Spleen (tissue), 11 donors: ENCODE measurements around the gene ACTMAP. TPM values are rescaled to one million over a fixed set of nuclear protein-coding genes. Genes with fewer than 3 reads are reported as not detected.

Experiments
- DNase-seq: peaks from one replicate; pipeline ENCODE4 v3.0.0-alpha.2; 2020
- H3K27ac ChIP-seq, 8 donors: fragments of 200-600 bp; sonication (generic) in 7 of 8; 1 replicate in 4 of 8; 2 replicates in 4 of 8; pipeline versions ENCODE4 v1.5.0 to v1.8.0; 2016 to 2021; ENCODE audit warnings: inconsistent platforms in 4 of 8, mild to moderate bottlenecking in 4 of 8, moderate library complexity in 1 of 8
- H3K27me3 ChIP-seq, 7 donors: fragments of 200-600 bp; sonication (generic) in 6 of 7; replicated peaks in 1 of 7; 1 replicate in 4 of 7; 2 replicates in 3 of 7; pipeline versions ENCODE4 v1.5.0 to v1.8.0; 2016 to 2021; ENCODE audit warnings: inconsistent platforms in 3 of 7, mild to moderate bottlenecking in 1 of 7
- H3K36me3 ChIP-seq, 6 donors: fragments of 200-600 bp; sonication (generic) in 5 of 6; 1 replicate in 4 of 6; 2 replicates in 2 of 6; pipeline versions ENCODE4 v1.5.0 to v1.8.0; 2016 to 2021; ENCODE audit warnings: inconsistent platforms in 2 of 6
- H3K4me1 ChIP-seq, 6 donors: fragments of 200-600 bp; sonication (generic) in 5 of 6; 1 replicate in 3 of 6; 2 replicates in 3 of 6; pipeline versions ENCODE4 v1.5.0 to v1.8.0; 2016 to 2021; ENCODE audit warnings: inconsistent platforms in 3 of 6
- H3K4me3 ChIP-seq, 8 donors: fragments of 200-600 bp; sonication (generic) in 7 of 8; 1 replicate in 4 of 8; 2 replicates in 4 of 8; pipeline versions ENCODE4 v1.5.0 to v1.8.0; 2016 to 2021; ENCODE audit warnings: inconsistent platforms in 4 of 8, mild to moderate bottlenecking in 4 of 8, moderate library complexity in 2 of 8
- H3K9me3 ChIP-seq, 8 donors: fragments of 200-600 bp; sonication (generic) in 7 of 8; 1 replicate in 4 of 8; 2 replicates in 4 of 8; pipeline versions ENCODE4 v1.5.0 to v1.8.0; 2016 to 2021; ENCODE audit warnings: inconsistent platforms in 4 of 8
- POLR2A ChIP-seq, 3 donors: fragments of 450-650 bp; IDR thresholded peaks; one replicate each; pipeline ENCODE4 v1.5.1; 2017; ENCODE audit warnings: antibody characterized with exemption in 3 of 3, mild to moderate bottlenecking in 1 of 3
- POLR2AphosphoS5 ChIP-seq, 3 donors: sonication (generic); formaldehyde crosslinking; IDR thresholded peaks; one replicate each; pipeline ENCODE4 v1.5.1; 2017; ENCODE audit warnings: antibody characterized with exemption in 3 of 3
- WGBS, 5 donors: extraction: QIAGEN DNeasy Blood & Tissue Kit in 3 of 5; methylation state at CpG; one replicate each; pipeline versions ENCODE4 v1.1.5 to v1.1.7; 2013 to 2018; 5-methylcytosine and 5-hydroxymethylcytosine counted together
- intact Hi-C: fragments of 100-400 bp; cut with DNase I; formaldehyde crosslinking; loops from one replicate; pipeline ENCODE4 v1.15.0; 2023; ENCODE audit warnings: low total_unique reads
- polyA plus RNA-seq, 3 donors: library from polyadenylated mRNA; stranded (reverse); fragments of 200-250 nt; gene quantifications; one replicate each; pipeline ENCODE4 v1.2.1, GENCODE V29; 2013
- total RNA-seq, 7 donors: library from RNA; depleted of rRNA in 3 of 7; stranded (reverse); fragments of >200 nt in 3 of 7; fragmentation: NEBNext Ultra II Directional in 4 of 7; extraction: Animal tissue kit (Norgen Biotek cat#: 25700) in 4 of 7; gene quantifications; one replicate each; pipeline versions ENCODE4 v1.1.0 to v1.2.1, GENCODE V29; 2016 to 2021
- TF ChIP-seq, protein P1 (sequence below), 11 experiments: fragments of 200-600 bp in 7 of 11; fragments of 450-650 bp in 4 of 11; sonication (generic) in 4 of 11; IDR thresholded peaks in 8 of 11; conservative IDR thresholded peaks in 3 of 11; 1 replicate in 7 of 11; 2 replicates in 4 of 11; pipeline versions ENCODE4 v1.4.0 to v1.8.0; 2016 to 2021; ENCODE audit warnings: antibody characterized with exemption in 11 of 11, inconsistent platforms in 4 of 11, mild to moderate bottlenecking in 1 of 11
- donor health status: healthy with polysubstance abuse.
- donor health status: DM: no; HTN: no; CAD: no; lungs with moderate emphysema.
- donor health status: DM: no; HTN: no; CAD: no.
- donor health status: Bipolar disorder and iron deficiency.
- donor health status: healthy.
- donor health status: DM: no; HTN: no; CAD: no.
- donor health status: DM: yes; HTN: yes; CAD: no.

Gene ACTMAP
- total and polyA plus RNA-seq, 10 donors = 5.2 to 16.2 (median 8.3) TPM

GRCh38 chr19:40703029-40703755 is 47.1 kb downstream of the ACTMAP start:
- DNase-seq = no peak

DNA sequence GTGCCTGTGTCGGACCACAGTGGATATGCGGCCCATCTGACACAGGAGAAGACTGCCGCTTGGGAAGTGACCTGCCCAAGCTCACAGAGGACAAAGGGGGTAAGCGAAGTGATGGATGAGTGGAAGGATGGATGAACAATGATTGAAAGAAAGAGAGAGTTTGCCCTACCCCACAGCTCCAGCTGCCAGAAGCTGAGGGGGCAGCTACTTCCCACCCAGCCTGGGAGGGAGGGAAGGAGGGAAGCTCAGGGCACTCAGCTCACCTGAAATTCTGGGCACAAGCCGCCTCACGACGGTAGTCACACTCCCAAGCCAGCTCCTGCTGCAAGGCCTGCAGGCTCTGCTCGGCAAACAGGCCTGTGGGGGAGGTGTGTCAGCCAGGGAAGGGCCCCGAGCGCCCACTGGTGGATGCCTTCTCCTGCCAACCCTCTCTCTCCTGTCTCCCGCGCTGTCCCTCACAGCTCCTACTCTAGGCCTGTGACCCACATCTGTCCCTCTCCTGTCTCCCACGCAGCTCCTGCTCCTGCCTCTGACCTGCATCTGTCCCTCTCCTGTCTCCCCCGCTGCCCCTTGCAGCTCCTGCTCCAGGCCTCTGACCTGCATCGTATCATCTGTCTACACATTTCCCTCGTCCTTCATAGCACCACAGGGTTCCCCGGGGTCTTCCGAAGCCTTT is 47.8 kb downstream of the ACTMAP start:
- peaks cover 0 to 94% (median 61%) of the 10 kb centered on the region in 6 donors for H3K36me3 ChIP-seq

More at GRCh38 chr19:40703029-40703755, 47.1 kb downstream of the ACTMAP start:
- no peaks in the 10 kb centered on the region for H3K4me1 ChIP-seq
- no peak overlapping the region for H3K4me3 ChIP-seq
- intact Hi-C loops = no loop called here
- peak in 1 of 3 donors; percentile 21 for TF ChIP-seq POLR2AphosphoS5 (IDR thresholded peaks at IDR 0.05)
- TF ChIP-seq, protein P1, sequence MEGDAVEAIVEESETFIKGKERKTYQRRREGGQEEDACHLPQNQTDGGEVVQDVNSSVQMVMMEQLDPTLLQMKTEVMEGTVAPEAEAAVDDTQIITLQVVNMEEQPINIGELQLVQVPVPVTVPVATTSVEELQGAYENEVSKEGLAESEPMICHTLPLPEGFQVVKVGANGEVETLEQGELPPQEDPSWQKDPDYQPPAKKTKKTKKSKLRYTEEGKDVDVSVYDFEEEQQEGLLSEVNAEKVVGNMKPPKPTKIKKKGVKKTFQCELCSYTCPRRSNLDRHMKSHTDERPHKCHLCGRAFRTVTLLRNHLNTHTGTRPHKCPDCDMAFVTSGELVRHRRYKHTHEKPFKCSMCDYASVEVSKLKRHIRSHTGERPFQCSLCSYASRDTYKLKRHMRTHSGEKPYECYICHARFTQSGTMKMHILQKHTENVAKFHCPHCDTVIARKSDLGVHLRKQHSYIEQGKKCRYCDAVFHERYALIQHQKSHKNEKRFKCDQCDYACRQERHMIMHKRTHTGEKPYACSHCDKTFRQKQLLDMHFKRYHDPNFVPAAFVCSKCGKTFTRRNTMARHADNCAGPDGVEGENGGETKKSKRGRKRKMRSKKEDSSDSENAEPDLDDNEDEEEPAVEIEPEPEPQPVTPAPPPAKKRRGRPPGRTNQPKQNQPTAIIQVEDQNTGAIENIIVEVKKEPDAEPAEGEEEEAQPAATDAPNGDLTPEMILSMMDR (IDR thresholded peaks at IDR 0.05 in 8 of 11, conservative IDR thresholded peaks at IDR 0.05 in 3 of 11) = no peak
- H3K27ac ChIP-seq = no peak overlapping the region
- WGBS, 5 donors = 93 to 95% (median 94%) methylated on average over 24 of the region's 24 CpGs
- peaks cover 0 to 100% (median 64%) of the 10 kb centered on the region in 6 donors for H3K36me3 ChIP-seq
- H3K9me3 ChIP-seq = no peaks in the 10 kb centered on the region
- H3K27me3 ChIP-seq = no peaks in the 10 kb centered on the region

DNA sequence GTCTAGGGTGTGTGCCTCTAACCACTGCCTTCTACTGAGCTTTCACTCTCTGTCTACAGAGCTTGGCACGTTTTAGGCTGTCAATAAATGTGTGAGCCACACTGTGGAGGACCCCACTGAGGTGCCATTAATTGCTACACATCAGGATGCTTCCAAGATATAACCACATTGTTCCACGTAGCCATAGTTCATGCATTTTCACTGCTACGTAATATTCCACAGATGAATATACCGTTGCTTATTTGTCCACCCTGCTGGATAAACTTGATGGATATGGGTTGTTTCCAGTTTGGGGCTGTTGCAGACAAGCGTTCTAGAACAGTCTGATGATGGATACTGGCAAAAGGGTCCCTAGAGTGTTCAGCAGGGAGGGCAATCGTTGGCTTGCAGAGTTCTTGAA is 48.5 kb downstream of the ACTMAP start:
- H3K27ac ChIP-seq = no peak overlapping the region
- H3K4me1 ChIP-seq = no peaks in the 10 kb centered on the region
- H3K27me3 ChIP-seq = no peaks in the 10 kb centered on the region
- DNase-seq = no peak
- no peaks in the 10 kb centered on the region for H3K9me3 ChIP-seq
- H3K4me3 ChIP-seq = no peak overlapping the region
- H3K36me3 ChIP-seq = peaks cover 0 to 94% (median 59%) of the 10 kb centered on the region in 6 donors
- TF ChIP-seq POLR2AphosphoS5 (IDR thresholded peaks at IDR 0.05) (no peak), POLR2A (IDR thresholded peaks at IDR 0.05) (no peak)
- TF ChIP-seq, protein P1 (IDR thresholded peaks at IDR 0.05 in 8 of 11, conservative IDR thresholded peaks at IDR 0.05 in 3 of 11) = no peak
- 93 to 97% (median 96%) methylated on average over 6 of the region's 6 CpGs for WGBS, 5 donors
- intact Hi-C loops = no loop called here

More for the DNA sequence above, 47.8 kb downstream of the ACTMAP start:
- no peak for DNase-seq
- H3K4me1 ChIP-seq = no peaks in the 10 kb centered on the region
- no peak overlapping the region for H3K4me3 ChIP-seq
- H3K27me3 ChIP-seq = no peaks in the 10 kb centered on the region
- 80 to 91% (median 84%) methylated on average over 18 of the region's 18 CpGs for WGBS, 5 donors
- TF ChIP-seq POLR2A (IDR thresholded peaks at IDR 0.05) (no peak), POLR2AphosphoS5 (IDR thresholded peaks at IDR 0.05) (peak in 2 of 3 donors; percentile 26 to 56)
- TF ChIP-seq, protein P1 (IDR thresholded peaks at IDR 0.05 in 8 of 11, conservative IDR thresholded peaks at IDR 0.05 in 3 of 11) = peak in 1 of 11 experiments; percentile 8
- intact Hi-C loops = no loop called here
- H3K9me3 ChIP-seq = no peaks in the 10 kb centered on the region
- no peak overlapping the region for H3K27ac ChIP-seq

GRCh38 chr19:40700083-40700482 is 50.2 kb downstream of the ACTMAP start:
- intact Hi-C loops = no loop called here
- H3K4me1 ChIP-seq = no peaks in the 10 kb centered on the region
- TF ChIP-seq POLR2AphosphoS5 (IDR thresholded peaks at IDR 0.05) (peak in 1 of 3 donors; percentile 46), POLR2A (IDR thresholded peaks at IDR 0.05) (no peak)
- TF ChIP-seq, protein P1 (IDR thresholded peaks at IDR 0.05 in 8 of 11, conservative IDR thresholded peaks at IDR 0.05 in 3 of 11) = no peak
- WGBS, 5 donors = 91 to 100% (median 95%) methylated on average over 3 to 9 of the region's 9 CpGs
- no peaks in the 10 kb centered on the region for H3K9me3 ChIP-seq
- DNase-seq = no peak
- no peak overlapping the region for H3K4me3 ChIP-seq
- no peak overlapping the region for H3K27ac ChIP-seq
- H3K36me3 ChIP-seq = peaks cover 0 to 94% (median 56%) of the 10 kb centered on the region in 6 donors
- H3K27me3 ChIP-seq = no peaks in the 10 kb centered on the region
